Measurements from ENCODE around the gene AGBL1.

The AGBL1 gene

DNA sequence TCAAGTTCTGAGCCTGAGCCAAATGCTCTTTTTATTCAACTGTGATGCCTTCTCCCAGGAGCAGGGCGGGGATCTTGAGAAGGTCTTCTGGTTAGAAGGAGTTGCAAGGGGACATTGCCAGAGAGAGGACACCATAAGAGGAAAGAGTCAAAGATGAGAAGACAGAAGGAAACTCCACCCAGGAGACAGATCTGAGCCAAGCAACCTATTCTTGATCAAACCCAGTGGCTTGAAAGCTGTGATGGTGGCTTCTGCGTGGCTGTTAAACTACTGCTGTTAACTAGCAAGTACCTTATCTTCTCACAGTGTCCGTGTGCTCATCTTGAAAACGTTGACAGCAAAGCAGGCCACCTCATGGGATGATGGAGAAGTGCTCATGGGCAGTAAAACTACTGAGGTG lies 19.8 kb upstream of the AGBL1 start:
- ATAC-seq (ENCODE audit: insufficient read depth, low read depth), result no peak
- TF ChIP-seq, protein P1, sequence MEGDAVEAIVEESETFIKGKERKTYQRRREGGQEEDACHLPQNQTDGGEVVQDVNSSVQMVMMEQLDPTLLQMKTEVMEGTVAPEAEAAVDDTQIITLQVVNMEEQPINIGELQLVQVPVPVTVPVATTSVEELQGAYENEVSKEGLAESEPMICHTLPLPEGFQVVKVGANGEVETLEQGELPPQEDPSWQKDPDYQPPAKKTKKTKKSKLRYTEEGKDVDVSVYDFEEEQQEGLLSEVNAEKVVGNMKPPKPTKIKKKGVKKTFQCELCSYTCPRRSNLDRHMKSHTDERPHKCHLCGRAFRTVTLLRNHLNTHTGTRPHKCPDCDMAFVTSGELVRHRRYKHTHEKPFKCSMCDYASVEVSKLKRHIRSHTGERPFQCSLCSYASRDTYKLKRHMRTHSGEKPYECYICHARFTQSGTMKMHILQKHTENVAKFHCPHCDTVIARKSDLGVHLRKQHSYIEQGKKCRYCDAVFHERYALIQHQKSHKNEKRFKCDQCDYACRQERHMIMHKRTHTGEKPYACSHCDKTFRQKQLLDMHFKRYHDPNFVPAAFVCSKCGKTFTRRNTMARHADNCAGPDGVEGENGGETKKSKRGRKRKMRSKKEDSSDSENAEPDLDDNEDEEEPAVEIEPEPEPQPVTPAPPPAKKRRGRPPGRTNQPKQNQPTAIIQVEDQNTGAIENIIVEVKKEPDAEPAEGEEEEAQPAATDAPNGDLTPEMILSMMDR (IDR thresholded peaks at IDR 0.05; ENCODE audit: borderline replicate concordance, extremely low read depth, low read length, poor library complexity, severe bottlenecking), result no peak
- no peak for TF ChIP-seq EZH2 (IDR thresholded peaks at IDR 0.05; ENCODE audit: borderline replicate concordance, low read depth, low read length, severe bottlenecking)

DNA sequence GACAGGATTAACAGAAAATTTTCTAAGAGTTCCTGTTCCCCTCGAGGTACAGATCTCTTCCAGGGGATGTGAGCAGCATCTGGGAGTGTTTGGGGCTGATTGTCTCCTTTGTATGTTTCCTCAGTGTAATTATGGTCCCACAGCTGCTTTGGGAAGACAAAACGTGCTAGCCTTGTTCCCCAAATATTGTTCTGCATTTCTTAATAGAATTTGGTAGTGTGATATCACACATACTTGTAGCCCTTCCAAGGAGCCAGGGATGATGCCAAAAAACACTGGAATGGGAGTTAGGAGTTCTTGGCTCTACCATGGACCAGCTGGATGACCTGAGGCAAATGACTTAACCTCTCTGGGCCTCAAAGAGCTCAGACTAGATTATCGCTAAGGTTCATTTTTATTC lies 19.0 kb upstream of the AGBL1 start:
- no peaks in the 10 kb centered on the region for H3K27me3 ChIP-seq (ENCODE audit: insufficient read depth, low read length, poor library complexity)
- H3K36me3 ChIP-seq (ENCODE audit: insufficient read depth, low read length), result no peaks in the 10 kb centered on the region
- H3K9ac ChIP-seq (ENCODE audit: low read depth, low read length), result no peak overlapping the region
- H3K9me3 ChIP-seq (ENCODE audit: insufficient read depth, low read length, severe bottlenecking), result no peaks in the 10 kb centered on the region
- H3K79me2 ChIP-seq (ENCODE audit: insufficient read depth, low read length), result no peaks in the 10 kb centered on the region
- ATAC-seq (ENCODE audit: insufficient read depth, low read depth), result no peak
- H2AFZ ChIP-seq (ENCODE audit: low read depth, low read length), result no peak overlapping the region
- no peak overlapping the region for H3K27ac ChIP-seq (ENCODE audit: low read length)
- no peak for DNase-seq
- no peaks in the 10 kb centered on the region for H4K20me1 ChIP-seq (ENCODE audit: insufficient read depth, low read length)
- H3K4me2 ChIP-seq (ENCODE audit: insufficient read depth, low read length), result no peak overlapping the region
- no peak overlapping the region for H3K4me3 ChIP-seq (ENCODE audit: low read depth in 1 of 2, low read length in 2 of 2)
- peaks cover 24% of the 10 kb centered on the region for H3K4me1 ChIP-seq (ENCODE audit: insufficient read depth, low read length)
- TF ChIP-seq, protein P1 (IDR thresholded peaks at IDR 0.05; ENCODE audit: borderline replicate concordance, extremely low read depth, low read length, poor library complexity, severe bottlenecking), result no peak
- no peak for TF ChIP-seq EZH2 (IDR thresholded peaks at IDR 0.05; ENCODE audit: borderline replicate concordance, low read depth, low read length, severe bottlenecking)

More for the DNA sequence above, 19.8 kb upstream of the AGBL1 start:
- no peaks in the 10 kb centered on the region for H3K9me3 ChIP-seq (ENCODE audit: insufficient read depth, low read length, severe bottlenecking)
- H3K27me3 ChIP-seq (ENCODE audit: insufficient read depth, low read length, poor library complexity), result no peaks in the 10 kb centered on the region
- no peak overlapping the region for H3K9ac ChIP-seq (ENCODE audit: low read depth, low read length)
- no peak overlapping the region for H3K4me3 ChIP-seq (ENCODE audit: low read depth in 1 of 2, low read length in 2 of 2)
- 0 out of 2 replicates have a peak overlapping the region, but pooled peaks have one; percentile 46 for H2AFZ ChIP-seq (ENCODE audit: low read depth, low read length)
- H3K27ac ChIP-seq (ENCODE audit: low read length), result no peak overlapping the region
- DNase-seq, result no peak
- H3K36me3 ChIP-seq (ENCODE audit: insufficient read depth, low read length), result no peaks in the 10 kb centered on the region
- H3K79me2 ChIP-seq (ENCODE audit: insufficient read depth, low read length), result no peaks in the 10 kb centered on the region
- H3K4me1 ChIP-seq (ENCODE audit: insufficient read depth, low read length), result peaks cover 24% of the 10 kb centered on the region
- H3K4me2 ChIP-seq (ENCODE audit: insufficient read depth, low read length), result no peak overlapping the region
- no peaks in the 10 kb centered on the region for H4K20me1 ChIP-seq (ENCODE audit: insufficient read depth, low read length)

DNA sequence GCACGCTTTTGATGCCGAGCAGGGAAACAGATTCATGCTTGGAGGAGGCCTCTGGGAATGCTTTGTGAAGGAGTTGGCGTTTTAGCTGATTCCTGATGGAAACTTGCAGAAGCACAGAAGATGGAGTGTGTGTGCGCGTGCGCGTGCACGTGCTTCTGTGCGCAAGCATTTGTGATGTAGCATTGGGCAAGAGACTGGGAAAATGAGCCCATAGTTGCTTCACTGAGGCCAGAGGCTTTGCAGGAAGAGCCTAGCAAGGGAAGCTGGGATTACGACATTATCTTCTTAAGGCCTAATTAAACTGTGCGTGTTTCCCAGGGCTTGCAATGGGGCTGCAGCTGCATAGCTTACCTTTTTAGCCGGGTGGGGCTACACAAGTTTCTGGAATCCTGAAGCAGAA lies 18.1 kb upstream of the AGBL1 start:
- Histone ChIP-seq H3K79me2 (ENCODE audit: insufficient read depth, low read length) (no peaks in the 10 kb centered on the region), H3K9ac (ENCODE audit: low read depth, low read length) (no peak overlapping the region), H3K27ac (ENCODE audit: low read length) (no peak overlapping the region), H3K4me2 (ENCODE audit: insufficient read depth, low read length) (no peak overlapping the region), H3K4me1 (ENCODE audit: insufficient read depth, low read length) (peaks cover 24% of the 10 kb centered on the region), H3K27me3 (ENCODE audit: insufficient read depth, low read length, poor library complexity) (no peaks in the 10 kb centered on the region), H3K4me3 (ENCODE audit: low read depth in 1 of 2, low read length in 2 of 2) (no peak overlapping the region), H2AFZ (ENCODE audit: low read depth, low read length) (no peak overlapping the region), H4K20me1 (ENCODE audit: insufficient read depth, low read length) (no peaks in the 10 kb centered on the region), H3K36me3 (ENCODE audit: insufficient read depth, low read length) (no peaks in the 10 kb centered on the region), H3K9me3 (ENCODE audit: insufficient read depth, low read length, severe bottlenecking) (no peaks in the 10 kb centered on the region)
- TF ChIP-seq, protein P1 (IDR thresholded peaks at IDR 0.05; ENCODE audit: borderline replicate concordance, extremely low read depth, low read length, poor library complexity, severe bottlenecking), result no peak
- TF ChIP-seq EZH2 (IDR thresholded peaks at IDR 0.05; ENCODE audit: borderline replicate concordance, low read depth, low read length, severe bottlenecking), result no peak
- no peak for DNase-seq
- no peak for ATAC-seq (ENCODE audit: insufficient read depth, low read depth)

All from DND-41 (cell line).